Tibial artery (tissue), 4 donors: Measurements from ENCODE around the gene TECR.
"Not testable (repeated sequence)": the region's sequence is repeated elsewhere in the genome, so short reads cannot be mapped to it uniquely, and the experiment has no call there.

Experiments used
- DNase-seq, 2 donors: peaks; one replicate each; pipeline ENCODE4 v3.0.0-alpha.2; 2019
- H3K27ac ChIP-seq, 2 donors: fragments of 200-600 bp; sonication (generic) in 1 of 2; 1 replicate in 1 of 2; 2 replicates in 1 of 2; pipeline ENCODE4 v1.5.1; 2018 to 2019; ENCODE audit warnings: mild to moderate bottlenecking in 1 of 2
- H3K27me3 ChIP-seq, 2 donors: fragments of 200-600 bp; sonication (generic) in 1 of 2; one replicate each; pipeline versions ENCODE4 v1.5.1 to v1.6.0; 2016 to 2019
- H3K36me3 ChIP-seq, 3 donors: fragments of 200-600 bp; sonication (generic) in 2 of 3; one replicate each; pipeline ENCODE4 v1.5.1; 2016 to 2019; ENCODE audit warnings: mild to moderate bottlenecking in 2 of 3
- H3K4me1 ChIP-seq, 4 donors: fragments of 200-600 bp; sonication (generic) in 2 of 4; 1 replicate in 3 of 4; 2 replicates in 1 of 4; pipeline ENCODE4 v1.5.1; 2016 to 2019
- H3K4me3 ChIP-seq, 2 donors: fragments of 200-600 bp; sonication (generic) in 1 of 2; 1 replicate in 1 of 2; 2 replicates in 1 of 2; pipeline ENCODE4 v1.5.1; 2018 to 2019; ENCODE audit warnings: mild to moderate bottlenecking in 2 of 2
- H3K9me3 ChIP-seq, 3 donors: fragments of 200-600 bp; sonication (generic) in 1 of 3; one replicate each; pipeline ENCODE4 v1.5.1; 2016 to 2019
- CTCF ChIP-seq, 2 experiments: fragments of 200-600 bp in 1 of 2; fragments of 450-650 bp in 1 of 2; IDR thresholded peaks; one replicate each; pipeline ENCODE4 v1.5.1; 2017 to 2019; ENCODE audit warnings: antibody characterized with exemption in 2 of 2, mild to moderate bottlenecking in 1 of 2, moderate library complexity in 1 of 2
- intact Hi-C: fragments of 100-400 bp; cut with DNase I; formaldehyde crosslinking; loops from one replicate; pipeline ENCODE4 v1.15.0; 2023; ENCODE audit warnings: low total_unique reads

Gene TECR

GRCh38 chr19:14612657-14613056 is 83.3 kb downstream of the TECR start:
- Histone ChIP-seq H3K36me3 (no peaks in the 10 kb centered on the region), H3K27me3 (no peaks in the 10 kb centered on the region), H3K9me3 (no peaks in the 10 kb centered on the region), H3K4me1 (no peaks in the 10 kb centered on the region), H3K27ac (no peak overlapping the region), H3K4me3 (no peak overlapping the region)
- no peak for TF ChIP-seq CTCF (IDR thresholded peaks at IDR 0.05)
- no peak for DNase-seq
- intact Hi-C loops, result no loop called here

GRCh38 chr19:14613399-14614098 is 84.2 kb downstream of the TECR start:
- H3K36me3 ChIP-seq, H3K4me1 ChIP-seq, H3K9me3 ChIP-seq, DNase-seq, H3K27ac ChIP-seq, intact Hi-C loops, H3K27me3 ChIP-seq, H3K4me3 ChIP-seq: not testable (repeated sequence)

GRCh38 chr19:14614099-14614412 is 84.7 kb downstream of the TECR start:
- H3K36me3 ChIP-seq, result no peaks in the 10 kb centered on the region
- DNase-seq, result no peak
- H3K27me3 ChIP-seq, result no peaks in the 10 kb centered on the region
- H3K9me3 ChIP-seq, result peaks cover 0 to 4% (median 4%) of the 10 kb centered on the region in 3 donors
- no peaks in the 10 kb centered on the region for H3K4me1 ChIP-seq
- TF ChIP-seq CTCF (IDR thresholded peaks at IDR 0.05), result no peak
- intact Hi-C loops, result no loop called here
- H3K27ac ChIP-seq, result no peak overlapping the region
- H3K4me3 ChIP-seq, result no peak overlapping the region
